GM21515 (cell line): ENCODE measurements around the gene RAP1GAP.
"Not testable (repeated sequence)": the region's sequence is repeated elsewhere in the genome, so short reads cannot be mapped to it uniquely, and the experiment has no call there.

Experiments used
- ATAC-seq: cut with Tn5 transposase; IDR thresholded peaks from one replicate; pipeline ENCODE4 v1.9.1; 2021; ENCODE audit not compliant: unreplicated experiment

Gene RAP1GAP

DNA sequence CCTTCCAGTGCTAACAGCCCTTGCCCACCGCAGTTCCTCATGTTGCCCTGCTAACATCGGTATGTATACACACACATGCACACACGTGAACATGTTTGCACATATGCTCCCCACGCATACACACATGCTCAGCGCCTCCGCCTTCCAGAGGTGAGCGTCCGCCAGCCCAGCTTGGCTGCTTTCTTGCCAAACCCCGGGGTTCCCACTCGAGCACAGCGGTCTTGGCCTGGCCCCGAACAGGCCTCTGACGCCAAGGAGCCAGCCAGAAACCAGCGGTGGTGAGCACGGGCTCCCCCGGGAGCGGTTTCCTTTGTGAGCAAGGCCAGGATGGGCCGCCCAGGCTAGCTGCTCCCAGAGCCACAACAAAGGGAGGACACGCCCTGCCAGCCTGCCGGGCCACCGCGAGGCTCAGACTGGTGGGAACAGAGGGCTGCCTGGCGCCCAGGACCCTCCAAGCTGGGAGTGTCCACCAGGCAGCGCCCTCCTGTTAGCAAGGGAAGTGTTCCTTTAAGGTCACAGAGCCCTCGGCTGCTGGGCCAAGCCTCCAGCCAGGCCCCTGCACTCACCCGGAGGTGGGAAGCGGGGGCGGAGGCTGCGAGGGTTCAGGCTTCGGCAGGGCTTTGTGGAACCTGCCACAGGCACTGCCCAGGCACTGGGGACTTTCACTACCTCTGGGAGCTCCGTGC is 94.5 kb downstream of the RAP1GAP start:
- ATAC-seq: no peak

DNA sequence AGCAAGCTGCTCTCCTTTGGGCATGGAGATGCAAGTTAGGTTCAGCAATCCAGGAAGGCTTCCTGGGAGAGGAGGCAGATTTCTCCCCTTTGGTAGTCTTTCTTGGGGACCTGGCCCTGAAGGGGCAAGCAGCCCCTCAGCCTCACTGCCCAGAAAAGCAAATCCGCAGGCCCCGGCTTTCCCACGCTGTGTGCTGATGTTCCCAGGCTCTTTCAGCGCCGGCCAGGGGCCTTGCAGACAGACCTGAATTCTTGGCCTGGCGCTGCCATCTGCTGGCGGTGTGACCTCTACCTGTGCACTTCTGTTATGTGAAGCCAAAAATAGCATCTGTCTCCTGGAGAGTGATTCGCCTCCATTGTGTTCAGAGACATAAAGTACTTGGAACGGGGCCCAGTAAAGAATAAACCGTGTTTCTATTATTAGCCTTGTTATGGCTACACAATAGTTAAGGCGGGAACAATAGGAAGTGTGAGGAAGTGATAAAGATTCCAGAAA is 95.1 kb downstream of the RAP1GAP start:
- no peak for ATAC-seq

DNA sequence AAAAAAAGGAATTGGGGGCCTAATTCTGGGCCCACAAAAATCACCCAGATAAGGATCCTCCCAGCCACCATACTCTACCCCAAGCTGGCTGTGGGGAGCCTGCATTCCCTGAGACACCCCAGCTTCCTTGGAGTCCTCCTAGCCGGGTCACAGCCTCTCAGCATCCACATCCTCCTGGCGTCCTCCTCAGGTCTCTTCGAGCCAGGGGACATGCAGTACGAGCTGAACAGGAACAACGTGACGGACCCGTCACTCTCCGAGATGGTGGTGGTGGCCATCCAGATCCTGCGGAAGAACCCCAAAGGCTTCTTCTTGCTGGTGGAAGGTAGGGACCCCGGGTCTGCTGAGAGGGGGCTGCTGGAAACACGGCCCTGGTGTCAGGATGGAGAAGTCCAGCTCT is 95.7 kb downstream of the RAP1GAP start:
- ATAC-seq: no peak

DNA sequence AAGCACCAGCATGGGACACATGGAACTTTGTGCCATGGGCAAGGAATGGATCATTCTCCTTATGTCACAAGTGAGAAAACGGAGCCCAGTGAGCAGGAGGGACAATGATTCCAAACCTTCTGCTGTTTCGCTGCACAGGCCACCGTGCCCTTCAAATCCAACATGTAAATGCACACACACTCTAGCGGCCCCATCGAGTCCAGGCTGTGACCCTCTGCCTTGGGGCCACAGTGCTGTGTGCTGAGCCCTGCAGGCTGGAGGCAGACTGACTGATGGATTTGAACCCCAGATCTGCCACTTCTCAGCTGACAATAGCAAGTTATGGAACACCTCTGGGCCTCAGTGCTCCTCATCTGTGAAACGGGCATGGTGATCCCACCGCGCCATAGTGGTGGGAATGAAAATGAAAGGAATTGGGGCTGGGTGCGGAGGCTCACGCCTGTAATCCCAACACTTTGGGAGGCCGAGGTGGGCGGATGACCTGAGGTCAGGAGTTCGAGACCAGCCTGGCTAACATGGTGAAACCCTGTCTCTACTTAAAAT is 96.4 kb downstream of the RAP1GAP start:
- ATAC-seq: no peak

DNA sequence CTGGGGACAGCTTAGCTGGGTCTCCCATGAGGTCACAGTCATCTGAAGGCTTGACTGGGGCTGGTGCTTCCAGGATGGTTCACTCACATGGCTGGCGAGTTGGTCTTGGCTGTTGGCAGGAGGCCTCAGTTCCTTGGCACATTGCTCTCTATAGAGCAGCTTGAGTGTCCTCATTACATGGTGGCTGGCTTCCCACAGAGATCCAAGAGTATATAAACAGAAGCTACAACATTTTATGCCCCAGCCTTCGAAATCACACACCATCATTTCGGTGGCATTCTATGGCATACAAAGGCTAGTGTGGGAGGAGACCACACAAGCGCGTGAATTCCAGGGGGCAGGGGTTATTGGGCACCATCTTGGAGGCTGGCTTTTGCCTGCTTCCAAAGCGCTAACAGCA is 96.9 kb downstream of the RAP1GAP start:
- no peak for ATAC-seq

DNA sequence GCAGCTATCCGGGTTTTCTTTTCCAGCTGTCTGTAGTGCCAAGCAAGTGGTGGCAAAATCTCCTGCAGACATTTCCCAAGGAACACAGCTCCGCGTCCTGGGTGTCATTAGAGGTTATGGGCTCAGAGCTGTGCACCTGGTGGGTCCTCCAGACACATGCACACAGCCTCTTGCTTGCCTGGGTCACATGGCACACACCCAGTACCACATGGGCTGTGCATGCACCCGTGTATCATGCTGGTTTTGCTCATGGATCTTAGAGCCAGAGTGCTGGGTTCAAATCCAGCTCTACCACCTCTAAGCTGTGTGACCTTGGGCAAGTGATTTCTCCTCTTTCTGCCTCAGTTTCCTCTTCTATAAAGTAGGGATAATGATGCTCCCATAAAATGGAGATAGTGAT is 98.3 kb downstream of the RAP1GAP start:
- no peak for ATAC-seq

DNA sequence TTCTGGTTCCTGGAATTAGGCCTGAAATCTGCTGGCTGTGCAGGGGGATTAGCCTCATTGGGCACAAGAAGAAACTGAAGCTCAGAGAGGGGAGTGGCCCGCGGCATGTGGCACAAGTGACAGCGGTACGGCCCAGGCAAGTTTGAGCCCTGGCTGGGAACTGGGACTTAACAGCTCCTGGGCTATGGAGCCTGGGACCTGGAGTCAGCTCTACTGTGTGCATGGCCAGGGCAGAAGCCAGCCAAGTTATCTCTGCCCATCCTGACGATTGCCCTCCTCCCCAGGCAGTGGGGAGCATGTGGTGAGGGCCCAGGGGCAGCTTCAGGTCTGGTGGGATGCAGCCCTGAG is 98.7 kb downstream of the RAP1GAP start:
- ATAC-seq: no peak

DNA sequence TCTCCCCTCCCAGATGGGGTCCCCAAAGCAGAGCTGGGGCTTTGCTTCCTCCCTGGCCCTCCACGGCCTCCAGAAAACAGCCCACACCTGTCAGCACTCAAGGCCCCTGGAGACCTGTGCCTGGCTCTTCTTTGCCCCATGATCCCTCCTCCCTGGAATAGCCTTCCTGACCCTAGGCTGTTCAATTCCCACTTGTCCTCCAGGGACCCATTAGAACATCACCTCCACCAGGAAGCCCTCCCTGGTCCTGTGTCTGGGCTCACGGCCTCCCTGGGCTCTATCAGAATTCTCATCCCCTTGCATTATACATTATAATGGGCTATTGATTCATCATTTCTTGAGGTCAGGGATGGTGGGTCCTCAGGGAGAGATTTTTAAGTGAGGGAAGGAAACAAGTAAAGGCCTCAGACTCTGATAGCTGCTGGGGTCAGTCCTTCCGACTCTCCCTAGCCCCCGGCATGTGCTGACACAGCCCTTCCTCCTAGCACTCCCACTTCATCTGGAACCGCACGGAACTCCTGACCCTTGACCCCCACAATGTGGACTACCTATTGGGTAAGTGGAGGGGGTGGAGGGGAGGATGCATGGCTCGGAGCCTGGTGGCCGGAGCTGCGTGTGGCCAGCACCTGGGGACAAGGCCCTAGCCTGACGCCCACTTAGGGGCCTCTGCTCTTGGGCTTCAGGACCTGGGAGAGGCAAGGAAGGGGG is 99.2 kb downstream of the RAP1GAP start:
- ATAC-seq: no peak

DNA sequence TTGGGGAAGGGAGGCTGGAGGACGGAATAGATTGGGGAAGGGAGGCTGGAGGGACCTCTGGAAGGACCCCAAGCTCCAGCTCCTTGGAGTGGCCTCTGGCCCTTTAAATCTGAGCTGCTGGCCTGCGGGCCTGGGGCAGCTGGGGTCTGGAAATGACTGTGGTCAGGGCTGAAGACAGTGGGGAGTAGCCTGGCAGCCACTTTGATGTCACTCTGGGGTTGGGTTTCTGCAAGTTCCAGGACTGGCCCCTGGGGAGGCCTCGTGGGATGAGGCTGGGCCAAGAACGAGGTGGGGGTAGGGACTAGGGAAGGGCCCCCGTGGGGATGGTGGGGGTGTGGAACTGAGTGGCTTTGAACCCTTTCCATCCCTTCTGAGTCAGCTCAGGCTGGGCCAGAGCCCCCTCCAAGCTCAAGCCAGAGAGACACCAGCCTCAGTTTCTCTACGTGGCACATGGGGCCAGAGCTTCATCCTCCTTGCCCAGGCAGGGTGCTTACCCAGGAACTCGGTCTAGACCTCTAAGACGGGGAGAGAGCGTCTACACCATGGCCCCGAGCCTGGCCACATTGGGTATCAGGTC is 100.3 kb downstream of the RAP1GAP start:
- ATAC-seq: no peak

DNA sequence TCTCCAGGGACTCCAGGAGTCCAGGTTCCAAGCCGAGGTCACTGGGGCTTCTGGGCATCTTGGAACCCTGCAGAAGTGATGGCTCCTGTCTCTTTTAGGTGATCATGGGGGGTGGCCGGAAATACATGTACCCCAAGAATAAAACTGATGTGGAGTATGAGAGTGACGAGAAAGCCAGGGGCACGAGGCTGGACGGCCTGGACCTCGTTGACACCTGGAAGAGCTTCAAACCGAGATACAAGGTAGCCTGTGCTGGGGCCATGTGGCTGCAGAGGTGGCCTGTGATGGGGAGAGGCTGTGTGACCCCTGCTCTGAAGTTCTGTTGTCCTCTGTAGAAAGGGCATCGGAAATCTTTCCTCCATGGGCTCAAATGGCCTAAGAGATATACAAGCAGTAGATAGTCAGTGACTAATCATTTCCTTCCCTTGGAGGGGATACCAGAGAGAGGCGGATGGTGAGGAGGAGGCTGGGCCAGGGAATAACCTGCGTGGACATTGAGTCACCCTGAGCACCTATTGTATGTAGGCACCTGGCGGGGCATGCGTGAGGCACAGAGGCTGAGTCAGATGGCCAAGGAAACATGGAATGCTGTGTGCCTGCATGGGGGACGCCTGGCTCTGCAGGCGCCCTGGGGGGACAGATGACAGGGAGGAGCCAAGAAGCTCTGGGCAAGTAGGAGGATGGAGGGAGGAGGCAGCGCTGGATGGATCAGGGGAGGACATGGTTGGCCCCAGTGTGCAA is 101.0 kb downstream of the RAP1GAP start:
- no peak for ATAC-seq

DNA sequence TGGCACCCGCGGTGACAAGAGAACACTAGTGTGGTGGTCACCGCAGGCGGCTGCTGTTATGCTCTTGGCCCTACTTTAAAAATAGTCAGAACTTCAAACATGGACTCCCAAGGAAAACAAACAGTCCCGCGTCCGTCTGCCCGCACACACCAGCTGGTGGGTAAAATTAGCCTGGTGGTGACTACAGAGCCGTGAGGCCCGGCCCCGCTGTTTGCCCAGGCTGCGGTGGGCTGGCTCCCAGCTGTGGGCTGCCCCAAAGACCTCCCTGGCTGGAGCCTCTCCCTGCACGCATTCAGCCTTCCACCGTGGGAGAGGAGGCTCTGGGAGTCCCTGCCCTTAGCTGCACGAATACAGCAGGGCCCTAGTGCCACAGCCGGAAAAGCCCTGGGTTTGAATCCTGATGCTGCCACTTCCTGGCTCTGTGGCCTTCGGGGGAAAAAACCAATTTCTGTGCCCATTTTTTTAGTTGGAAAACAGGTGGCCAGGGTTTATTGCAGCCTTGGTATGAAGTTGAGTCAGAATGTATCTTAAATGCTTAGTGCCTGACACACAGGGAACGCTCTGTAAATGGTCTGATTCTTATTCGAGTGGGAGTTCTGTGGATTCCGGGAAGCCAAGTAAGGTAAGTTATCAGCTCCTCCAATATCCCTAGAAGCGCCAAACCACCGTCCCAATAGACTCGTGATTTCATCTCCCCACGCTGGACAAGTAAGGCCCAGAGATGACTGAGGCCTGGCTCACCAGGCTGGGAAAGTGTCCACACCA is 101.7 kb downstream of the RAP1GAP start:
- no peak for ATAC-seq

DNA sequence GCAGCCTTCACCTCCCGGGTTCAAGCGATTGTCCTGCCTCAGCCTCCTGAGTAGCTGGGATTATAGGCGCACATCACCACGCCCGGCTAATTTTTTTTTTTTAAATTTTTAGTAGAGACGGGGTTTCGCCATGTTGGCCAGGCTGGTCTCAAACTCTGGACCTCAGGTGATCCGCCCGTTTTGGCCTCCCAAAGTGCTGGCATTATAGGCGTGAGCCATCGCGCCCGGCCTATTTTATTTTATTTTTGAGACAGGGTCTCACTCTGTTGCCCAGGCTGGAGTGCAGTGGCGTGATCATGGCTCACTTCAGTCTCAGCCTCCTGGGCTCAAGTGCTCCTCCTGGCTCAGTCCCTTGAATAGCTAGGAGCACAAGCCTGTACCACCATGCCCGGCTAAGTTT is 102.8 kb downstream of the RAP1GAP start:
- ATAC-seq: not testable (repeated sequence)

DNA sequence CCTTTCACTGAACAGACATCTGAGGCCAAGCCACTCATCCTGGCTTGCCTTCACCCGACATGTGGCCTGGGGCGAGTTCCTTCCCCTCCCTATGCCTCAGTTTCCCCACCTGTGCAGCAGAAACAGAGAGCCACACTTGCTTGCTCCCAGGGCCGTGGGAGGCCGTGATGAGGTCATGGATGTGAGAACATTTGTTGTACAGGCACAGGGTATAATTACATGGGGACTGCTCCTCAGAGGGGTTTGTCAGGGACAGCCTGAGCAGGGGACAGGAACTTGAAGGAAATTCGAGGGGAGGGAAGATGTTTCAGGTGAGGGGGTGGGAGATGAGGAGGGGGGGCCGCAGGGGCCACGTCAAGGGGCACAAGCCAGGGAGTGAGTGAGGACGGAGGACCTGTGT is 103.9 kb downstream of the RAP1GAP start:
- no peak for ATAC-seq

DNA sequence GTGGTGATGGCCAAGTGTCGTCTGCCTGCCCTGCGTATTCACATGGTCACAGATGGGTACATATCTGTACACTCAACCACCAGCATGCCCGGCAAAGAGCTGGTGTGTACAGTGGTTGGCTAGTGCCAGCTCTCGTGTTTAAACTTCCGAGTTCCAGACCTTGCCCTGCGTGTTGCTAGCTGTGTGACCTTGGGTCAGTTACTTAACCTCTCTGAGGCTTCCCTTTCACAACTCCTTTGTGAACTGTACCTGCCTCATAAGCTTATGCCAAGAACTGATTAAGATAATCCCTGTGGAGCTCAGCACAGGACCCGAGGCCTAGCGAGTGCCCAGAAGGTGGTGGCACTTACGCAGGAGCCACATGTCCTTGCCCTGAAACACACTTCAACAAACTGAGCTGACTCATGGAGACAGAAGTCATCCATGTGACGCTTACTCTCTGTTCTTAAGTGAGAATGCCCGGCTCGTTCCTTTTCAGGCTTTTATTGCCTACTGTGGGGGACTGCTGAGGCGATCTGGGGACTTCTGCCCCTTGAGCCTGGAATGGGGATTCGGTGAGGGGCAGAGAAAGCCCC is 104.5 kb downstream of the RAP1GAP start:
- ATAC-seq: no peak

DNA sequence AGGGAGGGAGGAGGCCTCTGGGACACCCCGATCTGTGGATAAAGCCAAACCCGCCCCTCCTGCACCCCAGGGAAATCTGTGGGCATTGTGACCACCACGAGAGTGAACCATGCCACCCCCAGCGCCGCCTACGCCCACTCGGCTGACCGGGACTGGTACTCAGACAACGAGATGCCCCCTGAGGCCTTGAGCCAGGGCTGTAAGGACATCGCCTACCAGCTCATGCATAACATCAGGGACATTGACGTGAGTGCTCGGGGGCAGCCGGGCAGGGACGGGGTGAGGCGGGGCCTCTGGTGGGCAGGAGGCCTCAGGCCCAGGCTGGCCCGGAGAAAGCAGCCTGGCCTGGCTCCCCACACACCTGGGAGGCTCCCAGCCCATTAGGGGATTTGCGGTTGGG is 105.2 kb downstream of the RAP1GAP start:
- no peak for ATAC-seq

DNA sequence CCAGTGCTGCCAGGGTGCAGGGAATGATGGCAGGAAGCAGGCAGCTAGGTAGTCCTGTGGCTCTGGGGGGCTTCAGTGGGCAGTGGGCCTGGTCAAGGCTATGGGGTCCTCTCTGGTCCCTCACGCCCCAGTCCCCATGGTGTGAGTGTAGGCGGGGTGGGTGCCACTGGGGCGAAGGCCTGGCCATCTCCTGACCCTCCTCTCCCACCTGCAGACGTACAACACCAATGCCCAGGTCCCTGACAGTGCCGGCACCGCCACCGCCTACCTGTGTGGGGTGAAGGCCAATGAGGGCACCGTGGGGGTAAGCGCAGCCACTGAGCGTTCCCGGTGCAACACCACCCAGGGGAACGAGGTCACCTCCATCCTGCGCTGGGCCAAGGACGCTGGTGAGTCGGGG is 106.3 kb downstream of the RAP1GAP start:
- ATAC-seq: no peak

DNA sequence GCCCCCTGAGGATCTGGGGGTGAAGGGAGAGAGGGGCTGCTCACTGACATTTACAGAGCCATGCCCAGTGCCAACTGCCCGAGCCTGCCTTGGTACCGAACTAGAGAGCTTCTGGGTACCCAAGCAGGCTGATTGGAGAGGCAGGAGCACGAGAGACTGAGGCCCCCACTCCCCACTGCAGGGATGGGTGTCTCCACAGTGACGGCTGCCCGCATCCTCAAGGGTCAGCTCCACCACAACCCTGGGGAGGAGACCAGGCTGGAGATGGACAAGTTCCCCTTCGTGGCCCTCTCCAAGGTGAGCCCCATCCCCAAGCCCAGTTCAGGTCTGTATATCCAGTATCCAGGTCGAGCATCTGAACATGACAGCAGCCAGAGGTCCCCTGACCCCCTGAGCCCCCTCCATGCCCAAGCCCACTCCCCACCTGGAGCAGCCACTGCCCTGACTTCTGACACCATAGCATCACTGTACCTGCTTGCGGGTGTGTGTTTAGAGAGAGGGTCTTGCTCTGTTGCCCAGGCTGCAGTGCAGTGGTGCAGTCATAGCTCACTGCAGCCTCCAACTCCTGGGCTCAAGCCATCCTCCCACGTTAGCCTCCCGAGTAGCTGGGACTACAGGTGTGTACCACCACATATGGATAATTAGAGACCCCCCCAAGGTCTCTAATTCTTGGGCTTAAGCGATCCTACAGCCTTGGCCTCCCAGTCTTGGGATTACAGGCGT is 108.1 kb downstream of the RAP1GAP start:
- no peak for ATAC-seq

DNA sequence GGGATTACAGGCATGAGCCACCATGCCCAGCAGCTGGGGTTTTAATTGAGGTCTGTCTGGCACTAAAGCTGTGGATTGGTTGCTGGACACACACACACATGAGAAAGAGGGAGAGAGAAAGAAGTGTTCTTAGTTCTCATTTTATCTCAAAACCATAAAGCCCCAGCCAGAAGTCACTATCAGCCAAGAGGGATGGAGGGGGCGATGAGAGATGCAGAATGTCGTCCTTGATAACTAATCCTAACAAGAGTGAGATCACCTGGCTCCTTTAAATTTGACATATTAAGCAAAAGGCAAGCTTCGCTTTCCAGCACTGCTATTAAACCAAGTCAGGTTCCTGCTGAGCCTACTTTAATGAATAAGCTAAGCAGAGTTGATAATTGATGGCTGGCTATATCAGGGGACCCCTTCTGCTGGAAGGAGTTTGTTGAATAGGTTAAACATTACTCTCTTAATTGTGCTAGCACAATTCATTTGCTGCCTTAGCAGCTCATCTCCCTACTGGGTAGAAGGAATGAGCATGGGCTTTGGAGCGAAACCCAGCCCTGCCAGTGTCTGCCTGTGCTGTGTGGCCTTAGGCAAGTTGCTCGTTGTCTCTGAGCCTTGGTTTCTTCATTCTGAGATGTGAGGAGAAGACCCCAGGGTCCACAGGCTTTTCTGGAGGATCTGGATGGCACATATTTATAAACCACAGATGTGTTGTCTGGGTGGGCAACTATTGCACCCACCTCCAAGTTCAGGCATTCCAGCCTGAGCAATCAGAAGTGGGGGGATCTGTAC is 109.2 kb downstream of the RAP1GAP start:
- ATAC-seq: no peak
